HTERT RPE-1 (cell line): ENCODE results near the gene TRPC4.

Experiments used
- in situ Hi-C: fragments of 300-500 bp; cut with MboI; formaldehyde crosslinking; loops from 4 replicates; pipeline ENCODE4 v1.14.3; 2020; ENCODE audit warnings: low sequenced_read_pairs

The TRPC4 gene

DNA sequence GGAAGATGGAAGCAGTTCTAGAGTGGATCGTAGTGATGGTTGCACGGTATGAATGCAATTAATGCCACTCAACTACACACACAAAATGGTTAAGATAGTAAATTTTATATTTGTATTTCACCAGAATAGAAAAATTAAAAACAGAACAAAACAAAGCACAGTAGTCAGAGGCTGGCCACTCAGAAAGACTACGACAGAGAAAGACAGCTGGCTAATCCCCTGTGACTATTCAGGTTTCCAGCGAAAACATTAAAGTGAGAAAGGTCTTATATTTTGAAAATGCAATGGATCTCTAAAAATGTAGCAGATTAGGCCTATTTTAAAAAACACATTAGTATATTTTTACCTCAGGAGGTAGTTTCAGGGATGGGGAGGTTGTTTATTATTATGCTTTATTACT, 139.7 kb downstream of the TRPC4 start:
- in situ Hi-C loops, result no loop called here

DNA sequence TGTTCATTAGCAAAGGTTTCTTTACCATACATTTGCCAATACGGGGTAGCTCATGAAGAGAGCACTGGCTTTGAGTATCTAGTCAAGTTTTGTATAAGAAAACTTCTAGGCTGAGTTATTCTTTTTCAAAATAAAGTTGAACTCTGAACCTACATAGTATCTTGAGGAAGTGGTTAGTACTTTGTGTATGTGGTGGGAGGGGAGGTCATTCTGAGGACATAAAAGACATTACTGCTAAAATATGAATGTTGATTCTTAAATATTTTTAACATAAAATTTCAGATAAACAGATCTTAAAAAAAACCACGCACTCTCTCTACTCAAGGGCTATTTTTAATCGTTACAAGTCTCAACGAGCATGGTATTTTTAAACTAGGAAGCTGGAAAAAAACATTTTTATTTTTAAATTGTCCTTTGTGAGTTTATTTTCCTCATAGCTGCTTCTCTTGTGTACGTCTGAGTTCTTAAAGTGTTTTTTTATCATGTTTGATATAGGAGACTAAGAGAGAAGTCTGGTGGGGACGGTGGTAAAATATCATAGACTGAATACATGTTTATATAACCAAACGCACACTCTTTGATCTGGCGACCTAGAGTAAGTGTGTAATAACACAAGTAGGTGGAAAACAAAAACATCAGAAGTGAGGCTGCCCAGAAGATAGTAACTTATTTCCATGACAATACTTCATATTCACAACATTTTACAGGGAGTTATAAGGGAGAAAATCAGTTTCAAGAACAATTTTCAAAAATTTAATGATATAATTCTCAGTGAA, 153.0 kb downstream of the TRPC4 start:
- in situ Hi-C loops, result no loop called here

DNA sequence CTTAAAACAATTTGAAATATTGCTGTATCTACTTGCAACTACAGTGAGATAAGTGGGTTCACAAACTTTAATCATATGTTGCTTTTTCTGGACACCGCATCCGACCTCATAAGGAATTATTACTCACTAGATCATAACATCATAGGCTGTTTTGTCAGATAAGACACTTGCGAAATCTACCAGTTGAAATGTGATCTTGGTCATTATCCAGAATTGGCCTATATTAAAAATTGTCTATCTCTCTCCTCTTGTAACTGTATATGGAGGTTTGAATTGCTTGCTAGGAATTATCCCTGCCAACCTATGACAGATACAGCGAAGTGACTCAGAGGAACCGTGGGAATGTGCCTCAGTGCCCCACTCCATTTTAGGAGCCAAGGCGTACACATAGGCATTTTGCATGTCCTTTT, 154.0 kb downstream of the TRPC4 start:
- in situ Hi-C loops, result no loop called here

DNA sequence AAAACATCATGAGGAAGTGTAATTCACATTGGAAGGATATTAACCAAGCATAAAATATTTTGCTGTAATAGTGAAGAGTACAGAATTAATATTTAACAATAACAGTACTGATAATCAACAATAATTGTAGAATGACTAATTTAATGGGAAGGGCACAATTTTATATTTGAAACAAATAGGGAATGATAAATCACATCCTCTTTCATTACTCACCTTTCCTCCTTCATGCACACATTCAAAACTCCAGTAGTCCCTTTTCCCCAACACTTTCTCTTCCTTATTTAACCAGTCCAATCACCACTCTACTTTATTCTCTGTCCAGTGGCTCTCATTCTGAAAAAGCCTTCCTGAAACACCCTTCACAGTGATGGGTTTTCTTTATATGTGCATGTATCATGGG, 160.3 kb downstream of the TRPC4 start:
- in situ Hi-C loops, result no loop called here

DNA sequence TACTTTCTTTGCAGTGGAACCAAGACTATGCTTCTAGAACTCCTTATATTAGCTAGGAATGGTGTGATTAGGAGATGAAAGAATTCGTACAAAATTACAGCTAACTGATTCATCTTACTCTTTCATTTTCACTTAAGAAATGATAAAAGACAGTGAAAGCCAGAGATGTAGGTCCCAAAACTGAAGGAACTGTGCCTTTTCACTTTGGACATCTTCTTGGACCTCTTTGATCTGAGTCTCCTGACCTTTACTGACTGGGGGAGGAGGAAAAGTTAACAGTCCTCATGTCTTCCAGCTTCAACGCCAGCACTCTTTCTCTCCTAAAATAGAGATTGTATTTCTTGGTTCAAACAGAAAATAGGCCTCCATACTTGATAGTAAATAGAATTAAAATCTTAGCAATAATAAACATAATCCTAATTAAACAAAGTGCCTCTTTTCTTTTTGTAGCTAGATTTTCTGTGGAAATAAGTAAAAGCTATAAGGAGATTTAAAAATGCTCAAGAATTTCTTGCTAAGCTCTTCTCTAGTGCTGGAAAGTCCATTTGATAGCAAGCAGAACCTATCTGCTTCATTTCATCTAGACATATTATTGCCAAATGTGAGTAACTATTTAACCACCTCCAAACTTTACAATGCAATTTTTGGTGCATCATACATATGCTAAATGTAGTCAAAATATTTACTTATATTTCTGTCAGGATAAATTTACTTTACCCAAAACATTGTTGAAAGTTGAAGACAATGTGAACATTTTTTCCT, 161.7 kb downstream of the TRPC4 start:
- in situ Hi-C loops, result no loop called here

DNA sequence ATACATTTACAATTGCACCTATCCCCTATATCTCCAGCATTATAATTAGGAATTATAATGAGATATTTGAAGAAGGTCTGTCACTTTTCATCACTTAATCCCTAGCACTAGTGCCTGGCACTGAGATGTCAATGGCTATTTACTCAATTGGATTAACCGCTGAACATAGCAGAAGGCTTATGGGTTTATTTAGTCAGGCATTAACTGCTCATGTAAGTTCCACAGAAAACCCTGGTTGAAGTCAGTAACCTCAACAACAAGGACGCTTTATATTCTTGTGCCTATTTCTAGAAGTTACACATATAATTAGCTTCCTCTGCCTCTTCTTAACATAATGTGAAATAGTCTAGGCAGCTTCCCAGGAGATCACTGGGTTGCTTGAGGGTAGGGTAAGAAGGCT, 163.5 kb downstream of the TRPC4 start:
- in situ Hi-C loops, result no loop called here

DNA sequence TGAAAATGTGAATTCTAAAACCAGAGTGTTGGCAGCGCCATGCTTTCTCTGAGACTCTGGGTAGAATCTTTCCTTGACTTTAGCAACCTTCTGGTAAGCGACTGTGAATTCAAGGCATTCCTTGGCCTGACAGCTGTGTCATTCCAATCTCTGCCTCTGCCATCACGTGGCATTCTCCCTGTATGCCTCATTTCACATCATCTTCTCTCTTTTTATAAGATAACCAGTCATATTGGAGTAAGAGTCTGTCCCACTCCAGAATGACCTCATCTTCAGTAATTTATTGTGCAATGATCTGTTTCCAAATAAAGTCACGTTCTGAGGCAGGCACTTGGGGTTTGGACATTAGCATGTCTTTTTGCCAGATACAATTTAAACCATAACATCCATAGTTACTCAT, 167.6 kb downstream of the TRPC4 start:
- in situ Hi-C loops, result no loop called here

DNA sequence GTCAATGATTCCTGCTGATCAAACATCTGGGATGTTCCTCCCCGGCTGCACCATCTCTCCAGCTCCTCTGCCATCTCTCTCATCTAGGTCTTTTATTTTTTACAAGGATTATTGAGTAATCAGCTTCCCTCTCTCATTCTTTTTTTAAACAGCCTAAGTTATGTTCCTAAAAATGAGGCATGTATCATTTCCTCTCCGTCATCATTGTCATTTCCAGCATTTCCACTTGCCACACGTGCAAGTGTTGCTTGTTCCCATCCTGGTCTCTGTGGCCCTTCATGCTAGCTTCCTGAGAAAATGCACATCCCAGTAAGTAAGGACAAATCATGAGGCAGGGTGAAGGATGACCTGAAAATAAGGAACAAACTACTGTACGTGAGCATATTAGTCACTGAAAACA, 168.3 kb downstream of the TRPC4 start:
- in situ Hi-C loops, result no loop called here

DNA sequence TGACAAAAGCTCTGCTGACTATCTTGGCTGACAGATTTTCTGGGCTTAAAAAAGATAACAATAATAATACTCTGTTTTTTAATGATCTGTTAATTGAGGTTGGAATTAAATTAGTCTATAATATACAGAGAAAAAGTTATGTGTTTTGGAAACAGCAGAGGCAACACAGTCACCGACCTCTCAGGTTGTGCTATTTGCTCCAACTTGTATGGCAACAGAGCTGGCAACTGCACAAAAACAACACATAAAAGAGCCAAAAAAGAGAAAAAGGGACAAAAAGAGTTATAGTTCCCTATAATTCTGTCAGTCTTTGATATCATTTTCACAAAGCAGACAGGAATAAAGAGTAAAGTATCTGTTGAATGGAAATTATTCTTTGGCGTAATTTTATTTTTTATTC, 168.7 kb downstream of the TRPC4 start:
- in situ Hi-C loops, result no loop called here

DNA sequence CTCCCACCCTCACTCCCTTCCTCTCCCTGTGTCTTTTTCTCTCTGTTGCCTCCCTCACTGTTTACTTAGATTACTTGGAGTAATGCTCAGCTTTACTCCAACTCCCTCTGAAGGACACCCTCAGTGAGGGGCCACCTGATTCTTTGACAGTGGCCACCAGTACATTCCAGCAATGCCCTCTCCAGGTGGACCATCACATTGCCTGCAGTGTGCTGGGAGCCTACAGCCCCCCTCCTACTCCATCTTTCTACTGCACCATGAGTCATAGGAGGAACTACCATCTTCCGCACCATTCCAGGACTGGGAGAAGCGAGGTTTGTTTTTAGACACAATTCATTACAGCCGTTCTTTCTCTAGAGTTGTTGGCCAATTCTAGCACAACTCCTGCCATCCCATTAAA, 174.4 kb downstream of the TRPC4 start:
- in situ Hi-C loops, result no loop called here

DNA sequence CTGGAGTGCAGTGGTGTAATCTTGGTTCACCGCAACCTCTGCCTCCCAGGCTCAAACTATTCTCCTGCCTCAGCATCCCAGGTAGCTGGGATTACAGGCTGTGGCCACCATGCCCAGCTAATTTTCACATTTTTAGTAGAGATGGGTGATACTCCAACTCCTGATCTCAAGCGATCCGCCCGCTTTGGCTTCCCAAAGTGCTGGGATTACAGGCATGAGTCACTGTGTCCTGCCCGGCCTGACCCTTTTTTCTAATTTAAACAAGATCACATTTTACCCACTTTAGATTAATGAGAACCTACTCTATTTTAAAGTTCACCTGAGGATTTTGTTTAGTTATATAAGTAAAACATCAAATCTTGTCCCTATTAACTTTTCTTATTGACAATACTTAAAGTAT, 179.2 kb downstream of the TRPC4 start:
- in situ Hi-C loops, result no loop called here

DNA sequence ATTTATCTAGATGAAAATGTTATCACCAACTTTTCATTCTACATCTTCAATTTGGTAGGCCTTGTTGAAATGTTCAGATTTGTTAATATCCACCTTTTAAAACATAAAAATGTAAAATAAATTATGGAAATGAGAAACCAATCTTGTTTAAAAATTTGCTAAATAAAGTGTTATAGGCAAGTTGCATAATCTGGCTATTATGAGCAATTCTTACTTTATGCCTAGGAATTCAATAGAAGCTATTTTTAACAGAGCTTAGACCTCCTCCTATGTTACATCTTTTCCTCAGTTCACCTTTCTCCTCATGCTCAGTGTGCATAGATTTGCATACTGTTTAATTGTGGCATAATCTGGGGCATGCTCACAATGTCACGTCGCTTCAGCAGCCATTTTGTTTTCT, 183.1 kb downstream of the TRPC4 start:
- in situ Hi-C loops, result no loop called here

DNA sequence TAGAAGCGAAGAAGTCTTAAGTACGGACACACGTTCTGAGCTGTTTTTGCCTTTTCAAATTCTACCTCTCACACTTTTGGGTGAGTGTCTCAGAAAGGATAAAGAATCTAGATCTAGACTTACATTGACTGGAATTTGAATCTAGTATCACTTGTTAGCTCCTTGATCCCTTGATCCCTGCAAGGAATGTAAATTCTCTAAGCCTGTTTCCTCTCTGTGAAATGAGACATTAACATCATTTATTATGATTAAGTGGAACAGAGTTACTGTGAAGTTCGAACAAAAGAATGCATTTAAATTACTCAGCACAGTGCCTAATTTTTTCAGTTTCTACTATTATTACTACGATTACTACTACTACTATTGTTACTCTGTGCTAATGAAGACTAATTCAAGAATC, 184.4 kb downstream of the TRPC4 start:
- in situ Hi-C loops, result no loop called here

DNA sequence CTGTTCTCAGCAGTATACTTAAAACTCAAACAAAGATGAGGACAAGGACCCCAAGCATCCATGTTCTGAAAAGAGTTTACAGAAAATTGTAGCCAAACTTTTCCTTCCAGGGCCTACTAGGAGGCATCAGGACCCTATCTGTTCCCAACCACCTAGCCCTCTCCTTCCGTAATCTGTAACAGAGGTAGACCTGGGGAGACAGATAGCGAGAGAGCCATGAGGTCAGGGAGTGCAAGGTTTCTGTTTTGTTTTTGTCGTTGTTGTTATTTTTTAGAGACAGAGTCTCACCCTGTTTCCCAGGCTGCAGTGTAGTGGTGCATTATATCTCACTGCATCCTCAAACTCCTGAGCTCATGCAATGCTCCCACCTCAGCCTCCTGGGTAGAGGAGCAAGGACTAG, 187.1 kb downstream of the TRPC4 start:
- in situ Hi-C loops, result no loop called here

DNA sequence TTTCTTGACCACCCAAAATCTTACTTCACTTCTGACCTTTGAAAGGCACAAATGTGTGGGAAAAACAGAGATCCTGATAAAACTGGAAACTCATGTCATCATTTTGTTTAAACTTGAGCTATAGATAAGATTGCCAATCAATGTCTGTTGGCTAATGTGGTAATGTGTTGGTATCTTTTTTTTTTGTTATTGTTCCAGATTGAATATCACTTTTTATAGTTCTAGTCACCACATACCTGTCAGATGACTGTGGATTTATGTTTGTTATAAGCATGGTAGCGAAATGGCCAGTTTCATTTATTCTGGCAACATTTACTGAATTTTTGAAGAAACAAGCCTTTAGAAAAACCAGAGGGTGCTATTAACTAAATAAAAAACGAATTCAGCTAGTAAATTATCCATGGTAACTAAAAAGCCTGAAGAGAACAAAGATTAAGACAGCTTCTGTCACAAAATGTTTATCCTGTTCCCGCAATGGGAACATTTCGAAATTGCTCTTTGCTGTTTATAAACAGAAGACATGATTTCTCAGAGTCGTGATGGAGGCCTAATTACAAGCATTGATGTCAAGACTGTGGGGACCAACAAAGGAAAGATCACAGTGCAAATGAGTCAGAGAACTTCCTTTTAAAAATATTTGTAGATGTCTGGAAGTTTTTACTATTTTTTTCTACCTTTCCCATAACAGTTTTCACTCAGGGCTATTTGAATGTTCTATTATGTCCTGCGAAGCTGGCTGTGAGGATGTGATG, 188.1 kb downstream of the TRPC4 start:
- in situ Hi-C loops, result no loop called here

DNA sequence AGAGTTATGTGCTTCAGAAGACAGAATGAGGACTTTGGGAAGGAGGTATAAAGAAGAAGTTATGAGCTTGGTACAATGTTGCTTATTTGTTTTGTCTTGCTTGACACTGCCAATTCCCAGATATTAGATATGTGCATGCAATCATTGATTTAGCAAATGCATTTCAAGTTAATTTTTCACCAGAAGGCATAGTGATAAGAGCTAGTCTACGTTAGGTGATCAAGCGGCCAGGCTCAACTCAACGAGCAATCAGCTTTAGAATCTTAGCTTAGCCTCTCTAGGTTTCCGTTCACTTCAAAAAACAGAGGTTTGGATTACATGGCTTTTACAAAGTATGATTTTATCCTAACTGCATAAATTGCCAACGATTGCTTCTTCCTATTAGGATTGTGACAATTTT, 189.4 kb downstream of the TRPC4 start:
- in situ Hi-C loops, result no loop called here

DNA sequence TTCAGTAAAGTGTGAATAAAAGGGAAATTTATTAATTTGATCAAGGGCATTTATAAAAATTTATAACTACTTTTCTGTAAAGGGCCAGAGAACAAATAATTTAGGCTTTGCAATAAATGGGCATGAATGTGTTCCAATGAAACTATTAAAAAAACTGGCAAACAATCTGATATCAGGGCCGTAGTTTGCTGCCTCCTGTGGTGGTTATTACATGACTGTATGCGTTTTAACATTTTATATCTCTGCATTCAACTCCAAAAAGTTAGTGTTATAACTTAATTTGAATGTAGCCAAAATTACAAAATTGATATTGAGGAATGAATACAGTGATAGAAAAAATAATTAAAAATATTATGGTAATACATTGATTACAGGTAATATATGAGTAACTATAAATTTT, 190.5 kb downstream of the TRPC4 start:
- in situ Hi-C loops, result no loop called here

DNA sequence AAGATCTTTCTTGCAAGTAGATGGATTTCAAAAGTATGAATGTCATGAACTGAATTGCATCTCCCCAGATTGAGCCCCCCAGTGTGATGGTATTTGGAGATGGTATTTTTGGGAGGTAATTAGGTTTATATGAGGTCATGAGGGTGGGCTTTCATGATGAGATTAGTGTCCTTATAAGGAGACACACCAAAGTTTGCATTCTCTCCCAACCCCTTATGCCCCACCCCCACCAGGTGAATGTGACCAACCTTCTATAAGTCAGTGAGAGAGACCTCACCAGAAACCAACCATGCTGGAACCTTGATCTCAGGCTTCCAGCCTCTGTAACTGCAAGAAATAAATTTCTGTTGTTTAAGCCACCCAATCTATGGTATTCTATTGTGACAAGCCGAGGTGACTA, 199.7 kb downstream of the TRPC4 start:
- in situ Hi-C loops, result no loop called here

DNA sequence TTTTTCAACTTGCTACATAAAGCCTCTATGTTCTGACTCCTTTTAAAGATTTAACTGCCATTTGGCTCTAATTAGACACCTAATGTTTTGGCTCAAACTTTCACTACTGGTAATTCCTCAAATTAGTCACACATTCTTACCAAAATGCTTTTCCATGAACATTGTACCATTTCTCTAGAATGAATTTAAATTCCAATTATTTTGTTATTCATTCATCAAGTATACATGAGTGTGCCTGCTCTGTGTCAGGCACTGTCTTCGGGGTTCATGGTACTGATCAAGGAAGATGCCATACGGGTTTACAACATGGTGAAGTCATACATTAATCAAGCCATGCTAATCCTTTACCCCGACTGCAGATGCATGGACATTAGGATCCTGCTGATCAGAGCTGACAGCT, 201.9 kb downstream of the TRPC4 start:
- in situ Hi-C loops, result no loop called here

DNA sequence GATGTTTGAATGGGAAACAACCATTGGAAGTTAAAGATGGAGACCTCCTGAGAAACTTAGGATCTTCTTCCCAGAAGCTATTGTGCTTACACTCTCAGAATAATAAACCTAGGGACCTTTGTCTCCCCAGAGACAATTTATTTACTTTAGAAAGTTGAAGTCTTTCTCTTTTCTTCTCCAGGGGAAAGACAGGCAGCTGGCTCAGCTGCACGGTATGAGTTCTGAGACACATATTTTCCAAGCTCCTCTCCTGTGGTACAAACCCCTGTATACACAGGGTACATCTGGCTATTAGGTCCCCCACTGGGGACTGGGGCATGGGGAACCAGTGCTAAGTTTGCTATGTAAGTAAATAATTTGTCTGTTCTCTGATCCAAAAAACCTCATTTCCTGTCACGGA, 203.5 kb downstream of the TRPC4 start:
- in situ Hi-C loops, result no loop called here

DNA sequence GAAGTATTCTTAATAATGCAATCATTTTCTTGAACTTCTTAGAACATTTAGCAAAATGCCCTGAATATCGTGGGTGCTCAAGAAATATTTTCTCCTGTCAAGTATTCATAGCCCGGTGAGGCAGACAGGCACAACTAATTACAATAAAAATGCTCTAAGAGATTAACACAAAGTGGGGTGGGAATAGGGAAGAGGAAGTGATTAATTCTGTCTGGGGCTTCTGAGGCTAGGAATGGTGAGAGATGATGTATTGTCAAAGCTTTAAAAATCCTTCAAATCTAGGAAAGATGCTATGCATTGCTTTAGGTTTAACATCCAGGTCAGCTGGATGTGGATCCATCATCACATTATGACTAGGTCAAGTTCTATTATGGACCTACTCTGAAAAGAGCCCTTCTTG, 204.2 kb downstream of the TRPC4 start:
- in situ Hi-C loops, result no loop called here

DNA sequence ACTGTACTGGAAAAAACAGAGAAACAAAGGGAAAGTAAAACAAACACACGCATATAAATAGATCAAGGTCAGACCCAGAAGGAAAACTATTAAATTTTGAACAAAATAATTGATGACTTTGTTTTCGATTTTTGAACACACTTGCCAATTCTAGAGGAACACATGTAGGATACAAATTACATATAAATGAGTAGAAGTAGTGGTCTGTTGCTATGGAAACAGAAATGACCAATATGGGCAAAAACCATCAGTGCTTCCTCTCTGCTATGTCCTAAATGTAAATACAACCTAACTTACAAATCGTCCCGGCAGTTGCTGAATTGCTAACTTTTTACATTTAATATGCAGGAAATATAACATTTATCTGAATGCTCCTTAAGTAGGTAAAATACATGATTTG, 205.8 kb downstream of the TRPC4 start:
- in situ Hi-C loops, result no loop called here
